Measurements from ENCODE around the gene AMBN.

Gene AMBN

GRCh38 chr4:70591955-70592582 is at the start of gene AMBN:
TSS of gene AMBN (plus strand) at chr4:70592256. CDS start at chr4:70592359, 103 bp downstream.
- Mint-ChIP-seq H3K27ac (no peak within 1 kb of the TSS), H3K36me3 (no peaks in the 10 kb centered on the region), H3K4me1 (no peaks in the 10 kb centered on the region), H3K4me3 (no peak within 1 kb of the TSS), H3K9me3 (no peaks in the 10 kb centered on the region)
- no peak for ATAC-seq
- DNase-seq (ENCODE audit: low spot score in 2 of 2): no peak

DNA sequence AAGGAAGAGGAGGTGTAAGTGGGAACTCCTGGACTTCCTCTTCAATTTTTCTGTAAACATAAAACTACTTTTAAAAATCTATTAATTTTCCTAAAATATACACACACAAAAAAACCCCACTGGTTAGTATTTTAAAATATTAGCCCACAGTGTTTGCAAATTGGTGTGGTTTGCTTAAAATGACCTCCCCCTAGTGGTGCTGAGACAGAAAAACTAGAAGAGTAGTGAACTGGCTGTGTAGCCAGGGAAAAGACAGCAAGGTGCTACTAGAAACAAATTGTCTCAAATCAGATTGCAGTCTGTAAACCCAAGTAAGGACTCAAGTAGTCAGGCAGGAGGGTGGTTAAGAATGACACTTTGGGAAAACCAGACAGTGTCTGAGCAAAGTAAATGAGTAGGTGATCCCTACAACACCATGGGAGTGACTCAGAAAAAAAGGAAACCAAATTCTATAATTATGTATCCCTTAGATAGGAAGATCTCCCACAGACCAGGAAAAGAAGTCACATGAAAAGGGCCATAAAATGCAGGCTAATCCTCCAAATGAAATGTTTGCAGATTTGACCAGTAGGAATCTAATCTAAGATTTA is 47.7 kb upstream of the AMBN start:
- DNase-seq (ENCODE audit: low spot score in 2 of 2) (no peak), ATAC-seq (no peak)
- Mint-ChIP-seq H3K4me1 (no peaks in the 10 kb centered on the region), H3K36me3 (no peaks in the 10 kb centered on the region), H3K9me3 (no peaks in the 10 kb centered on the region), H3K27ac (no peak overlapping the region), H3K4me3 (no peak overlapping the region)

- ATAC-seq (peak; percentile 47), DNase-seq (ENCODE audit: low spot score in 2 of 2) (no peak)
- Mint-ChIP-seq H3K4me1 (no peaks in the 10 kb centered on the region), H3K4me3 (no peak overlapping the region), H3K36me3 (no peaks in the 10 kb centered on the region), H3K9me3 (no peaks in the 10 kb centered on the region), H3K27ac (no peak overlapping the region)
Measured at GRCh38 chr4:70556856-70557255, 35.2 kb upstream of the AMBN start.

- Mint-ChIP-seq H3K4me1 (no peaks in the 10 kb centered on the region), H3K27ac (no peak overlapping the region), H3K9me3 (no peaks in the 10 kb centered on the region), H3K36me3 (no peaks in the 10 kb centered on the region), H3K4me3 (no peak overlapping the region)
- peak; percentile 8 to 53 for DNase-seq (ENCODE audit: low spot score in 2 of 2)
- ATAC-seq: no peak
Measured at GRCh38 chr4:70559211-70559830, 32.7 kb upstream of the AMBN start.

- H3K27ac Mint-ChIP-seq: no peak overlapping the region
- H3K4me1 Mint-ChIP-seq: no peaks in the 10 kb centered on the region
- no peaks in the 10 kb centered on the region for H3K36me3 Mint-ChIP-seq
- no peak overlapping the region for H3K4me3 Mint-ChIP-seq
- no peaks in the 10 kb centered on the region for H3K9me3 Mint-ChIP-seq
- DNase-seq (ENCODE audit: low spot score in 2 of 2) (no peak), ATAC-seq (no peak)
Measured at GRCh38 chr4:70559924-70560323, 32.1 kb upstream of the AMBN start.

DNA sequence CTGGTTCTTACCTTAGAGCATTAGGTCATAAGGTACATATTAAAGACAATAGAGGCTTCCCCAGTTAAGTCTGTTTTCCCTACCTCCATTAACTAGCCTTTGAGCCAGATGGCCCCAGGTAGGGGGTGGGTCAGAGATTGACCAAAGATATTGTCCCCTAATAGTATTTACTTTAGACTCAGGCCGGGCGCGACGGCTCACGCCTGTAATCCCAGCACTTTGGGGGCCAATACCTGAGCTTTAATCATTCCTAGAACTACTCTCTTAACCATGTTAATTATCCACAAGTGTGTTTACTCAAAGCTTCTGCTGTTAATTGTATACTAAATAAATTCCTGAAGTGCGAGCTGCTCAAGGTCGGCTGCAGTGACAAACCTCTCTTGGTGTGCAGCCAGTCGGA is 28.0 kb upstream of the AMBN start:
- H3K4me1 Mint-ChIP-seq: no peaks in the 10 kb centered on the region
- no peaks in the 10 kb centered on the region for H3K9me3 Mint-ChIP-seq
- no peaks in the 10 kb centered on the region for H3K36me3 Mint-ChIP-seq
- H3K4me3 Mint-ChIP-seq: no peak overlapping the region
- no peak for DNase-seq (ENCODE audit: low spot score in 2 of 2)
- no peak for ATAC-seq
- no peak overlapping the region for H3K27ac Mint-ChIP-seq

DNA sequence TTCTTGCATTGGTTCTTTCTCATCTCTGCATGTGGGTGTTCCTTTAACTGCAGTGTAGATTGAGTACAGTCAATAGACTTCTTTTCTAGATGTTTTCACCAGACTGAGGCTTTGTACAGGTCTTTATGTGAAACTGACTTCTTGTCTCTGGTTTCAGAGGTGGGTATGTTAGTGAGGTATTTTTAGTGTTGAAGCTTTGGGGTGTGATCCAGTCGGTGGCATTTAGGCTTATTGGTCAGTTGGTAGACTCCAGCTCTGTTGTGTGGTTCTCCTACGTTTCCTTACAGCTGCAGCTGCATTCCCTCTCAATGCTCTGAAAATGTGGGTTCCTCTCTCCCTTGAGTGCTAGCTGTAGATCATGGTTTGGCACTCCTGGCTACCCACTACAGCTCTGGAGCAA is 21.3 kb upstream of the AMBN start:
- Mint-ChIP-seq H3K4me1 (no peaks in the 10 kb centered on the region), H3K36me3 (no peaks in the 10 kb centered on the region), H3K4me3 (no peak overlapping the region), H3K9me3 (no peaks in the 10 kb centered on the region), H3K27ac (no peak overlapping the region)
- ATAC-seq: no peak
- DNase-seq (ENCODE audit: low spot score in 2 of 2): no peak

- Mint-ChIP-seq H3K4me1 (no peaks in the 10 kb centered on the region), H3K4me3 (no peak overlapping the region), H3K9me3 (no peaks in the 10 kb centered on the region), H3K27ac (no peak overlapping the region), H3K36me3 (no peaks in the 10 kb centered on the region)
- ATAC-seq (no peak), DNase-seq (ENCODE audit: low spot score in 2 of 2) (no peak)
Measured at GRCh38 chr4:70571772-70572171, 20.3 kb upstream of the AMBN start.

- DNase-seq (ENCODE audit: low spot score in 2 of 2): no peak
- Mint-ChIP-seq H3K9me3 (no peaks in the 10 kb centered on the region), H3K36me3 (no peaks in the 10 kb centered on the region), H3K4me3 (no peak overlapping the region), H3K4me1 (no peaks in the 10 kb centered on the region), H3K27ac (no peak overlapping the region)
- no peak for ATAC-seq
Measured at GRCh38 chr4:70575964-70576363, 16.1 kb upstream of the AMBN start.

GRCh38 chr4:70577220-70577927 is 14.7 kb upstream of the AMBN start:
- Mint-ChIP-seq H3K36me3 (no peaks in the 10 kb centered on the region), H3K27ac (no peak overlapping the region), H3K4me1 (no peaks in the 10 kb centered on the region), H3K4me3 (no peak overlapping the region), H3K9me3 (no peaks in the 10 kb centered on the region)
- no peak for DNase-seq (ENCODE audit: low spot score in 2 of 2)
- no peak for ATAC-seq

DNA sequence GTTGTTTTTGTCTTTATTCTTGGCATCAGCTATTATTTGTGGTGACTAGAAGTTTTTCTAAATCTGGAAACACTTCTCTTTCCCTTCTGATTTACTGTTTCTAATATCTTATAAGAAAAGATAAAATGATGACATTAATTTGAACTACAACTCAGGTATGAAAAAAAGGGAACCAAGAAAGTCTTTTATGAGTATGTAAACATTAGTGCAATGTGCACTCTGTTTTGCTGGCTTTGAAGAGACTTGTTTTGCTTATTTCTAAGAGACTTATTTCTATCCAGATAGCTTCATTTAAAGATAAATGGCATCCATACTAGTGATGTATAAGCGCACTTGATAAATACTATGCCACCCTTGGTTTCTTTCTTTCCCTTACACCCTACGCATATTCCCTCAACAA is 10.1 kb upstream of the AMBN start:
- H3K9me3 Mint-ChIP-seq: no peaks in the 10 kb centered on the region
- ATAC-seq: no peak
- H3K4me1 Mint-ChIP-seq: no peaks in the 10 kb centered on the region
- no peak for DNase-seq (ENCODE audit: low spot score in 2 of 2)
- H3K4me3 Mint-ChIP-seq: no peak overlapping the region
- H3K36me3 Mint-ChIP-seq: no peaks in the 10 kb centered on the region
- H3K27ac Mint-ChIP-seq: no peak overlapping the region

DNA sequence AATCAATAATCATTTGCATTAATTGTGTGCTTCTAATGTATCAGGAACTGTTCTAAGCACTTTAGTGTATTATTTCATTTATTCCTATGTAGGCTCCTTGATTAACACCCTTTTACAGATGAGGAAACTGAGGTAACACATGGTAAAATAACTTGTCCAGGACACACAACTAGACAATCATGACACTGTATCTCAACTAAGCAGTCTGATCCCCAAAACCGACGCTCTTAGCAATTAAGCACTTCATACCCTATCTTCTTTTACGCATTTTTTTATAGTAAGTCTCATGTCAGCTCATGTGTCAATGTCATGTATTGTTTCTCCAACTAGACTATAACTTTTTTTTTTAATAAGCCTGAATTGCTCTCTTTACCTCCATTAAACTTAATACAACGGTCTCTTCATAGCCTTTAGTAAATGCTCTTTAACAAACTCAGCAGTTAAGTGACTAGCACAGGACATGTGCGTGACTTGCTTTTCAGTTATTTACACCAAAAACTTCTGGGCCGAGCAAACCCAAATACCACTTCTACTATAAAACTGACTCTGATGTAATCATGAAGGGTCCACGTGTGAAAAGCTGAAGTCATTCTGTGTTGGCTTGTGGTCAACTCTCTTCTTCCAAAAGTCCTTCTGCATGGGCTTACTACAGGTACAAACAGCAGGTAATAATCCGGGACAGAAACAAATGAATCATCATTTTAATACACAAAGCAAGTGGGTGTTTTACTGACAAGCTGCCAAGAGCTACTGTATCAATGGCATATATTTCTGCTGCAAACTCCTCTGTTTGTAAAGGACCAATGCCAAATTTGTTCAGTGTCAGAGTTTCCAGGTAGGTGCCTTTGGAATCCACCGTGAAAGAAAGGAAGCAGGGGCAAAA is 7.9 kb upstream of the AMBN start:
- H3K4me1 Mint-ChIP-seq: no peaks in the 10 kb centered on the region
- H3K27ac Mint-ChIP-seq: no peak overlapping the region
- H3K36me3 Mint-ChIP-seq: no peaks in the 10 kb centered on the region
- H3K4me3 Mint-ChIP-seq: no peak overlapping the region
- H3K9me3 Mint-ChIP-seq: no peaks in the 10 kb centered on the region
- DNase-seq (ENCODE audit: low spot score in 2 of 2) (no peak), ATAC-seq (no peak)

DNA sequence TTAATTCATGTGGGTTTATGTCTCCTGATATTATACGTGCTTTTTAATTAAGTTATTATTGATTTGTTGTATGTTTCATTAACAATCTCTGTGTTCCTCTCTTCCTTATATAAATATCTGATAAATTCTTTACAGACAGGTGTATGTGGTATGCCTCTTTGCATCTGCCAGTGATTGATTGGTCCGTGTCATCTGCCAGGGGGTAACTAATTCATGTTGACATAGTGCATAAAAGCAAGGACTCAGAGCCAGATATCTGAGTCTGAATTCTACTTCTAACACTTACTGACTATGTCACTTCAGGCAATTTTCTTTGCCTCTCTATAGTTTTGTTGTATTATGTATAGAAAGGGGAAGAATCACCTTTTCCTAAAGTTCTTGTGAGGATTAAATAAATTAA is 5.2 kb upstream of the AMBN start:
- Mint-ChIP-seq H3K27ac (no peak overlapping the region), H3K4me1 (no peaks in the 10 kb centered on the region), H3K9me3 (no peaks in the 10 kb centered on the region), H3K36me3 (no peaks in the 10 kb centered on the region), H3K4me3 (no peak overlapping the region)
- no peak for ATAC-seq
- DNase-seq (ENCODE audit: low spot score in 2 of 2): no peak

- Mint-ChIP-seq H3K9me3 (no peaks in the 10 kb centered on the region), H3K36me3 (no peaks in the 10 kb centered on the region), H3K4me1 (no peaks in the 10 kb centered on the region), H3K4me3 (no peak overlapping the region), H3K27ac (no peak overlapping the region)
- no peak for DNase-seq (ENCODE audit: low spot score in 2 of 2)
- no peak for ATAC-seq
Measured at GRCh38 chr4:70589785-70590184, 2.3 kb upstream of the AMBN start.

GRCh38 chr4:70594196-70594595 is 2.1 kb downstream of the AMBN start:
- Mint-ChIP-seq H3K4me3 (no peak overlapping the region), H3K36me3 (no peaks in the 10 kb centered on the region), H3K27ac (no peak overlapping the region), H3K9me3 (no peaks in the 10 kb centered on the region), H3K4me1 (no peaks in the 10 kb centered on the region)
- ATAC-seq (no peak), DNase-seq (ENCODE audit: low spot score in 2 of 2) (no peak)

All from stimulated activated effector memory CD8-positive, alpha-beta T cell treated with anti-CD3 and anti-CD28 coated beads, Interleukin-12 subunit alpha, Interleukin-12 subunit beta, amount 100 ng/mL, for 72 hours (primary cell).